A549 treated with AZD9567 at 1 μM for 4 hours (cell line): ENCODE results near the gene PCDHB9. TPM values are rescaled to one million over a fixed set of nuclear protein-coding genes. Genes with fewer than 3 reads are reported as not detected.

Experiments used
- total RNA-seq: library from RNA; stranded (reverse); fragments of 200-300 nt; extraction: Qiagen RNA extraction; gene quantifications from 5 replicates; pipeline ENCODE4 v1.2.3, GENCODE V29; 2022; ENCODE audit not compliant: insufficient read depth

PCDHB9 gene
- total RNA-seq, result 0.02 to 0.20 TPM (median 0.05 TPM) in 3 of 5 replicates, not detected in the others

GRCh38 chr5:141186897-141187512 lies at the start of gene PCDHB9:
PCDHB9 (plus strand) TSS chr5:141187161; CDS start chr5:141187319, 158 bp downstream.

GRCh38 chr5:141149812-141150211 lies 37.1 kb upstream of the PCDHB9 start, which contains the start of gene PCDHB6:
PCDHB6 (plus strand) TSS chr5:141150057; CDS start chr5:141150258, 201 bp downstream.

GRCh38 chr5:141172381-141173204 lies 14.4 kb upstream of the PCDHB9 start, which contains the start of gene PCDHB7:
PCDHB7 (plus strand) TSS chr5:141172644; CDS start chr5:141172836, 192 bp downstream.

DNA sequence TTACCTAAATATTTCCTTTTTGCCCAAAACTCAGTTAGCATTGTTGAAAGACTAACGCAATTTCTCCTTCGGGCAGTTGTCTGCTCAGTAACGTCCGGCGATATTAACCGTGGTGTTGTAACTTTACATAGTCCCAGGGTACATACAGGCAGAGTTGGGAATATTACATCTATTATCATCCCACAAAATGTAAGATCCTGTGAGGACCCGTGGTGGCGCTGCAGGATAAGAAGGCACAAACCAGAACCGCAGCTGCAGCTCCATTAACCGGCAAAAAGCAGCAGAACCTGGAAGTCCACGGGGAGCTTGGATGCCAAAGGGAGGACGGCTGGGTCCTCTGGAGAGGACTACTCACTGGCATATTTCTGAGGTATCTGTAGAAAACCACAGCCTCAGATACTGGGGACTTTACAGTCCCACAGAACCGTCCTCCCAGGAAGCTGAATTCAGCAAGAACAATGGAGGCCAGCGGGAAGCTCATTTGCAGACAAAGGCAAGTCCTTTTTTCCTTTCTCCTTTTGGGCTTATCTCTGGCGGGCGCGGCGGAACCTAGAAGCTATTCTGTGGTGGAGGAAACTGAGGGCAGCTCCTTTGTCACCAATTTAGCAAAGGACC lies 9.3 kb upstream of the PCDHB9 start, which contains the start of gene PCDHB8:
Gene PCDHB8 (plus strand): TSS at position 214 of the 615 bp plus-strand sequence. CDS start 245 bp downstream, at position 459.

DNA sequence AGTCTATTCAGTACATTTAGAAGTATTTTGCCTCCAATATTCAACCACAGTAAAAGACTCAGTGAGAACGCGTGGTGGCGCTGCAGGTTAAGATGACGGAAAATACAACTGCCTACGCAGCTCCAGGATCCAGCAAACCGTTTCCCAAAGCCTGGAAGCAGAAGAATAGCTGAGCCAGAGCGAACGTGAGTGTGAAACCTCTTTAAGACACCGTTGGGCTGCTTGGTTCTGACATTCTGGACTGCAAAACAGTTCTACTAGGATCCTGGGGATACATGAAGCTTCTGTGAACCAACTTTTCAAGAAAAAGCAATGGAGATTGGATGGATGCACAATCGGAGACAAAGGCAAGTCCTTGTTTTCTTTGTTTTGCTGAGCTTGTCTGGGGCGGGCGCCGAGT lies 4.7 kb upstream of the PCDHB9 start, which contains the start of gene PCDHB16:
Gene PCDHB16 (plus strand): TSS at position 140 of the 400 bp plus-strand sequence. CDS start 173 bp downstream, at position 313.

DNA sequence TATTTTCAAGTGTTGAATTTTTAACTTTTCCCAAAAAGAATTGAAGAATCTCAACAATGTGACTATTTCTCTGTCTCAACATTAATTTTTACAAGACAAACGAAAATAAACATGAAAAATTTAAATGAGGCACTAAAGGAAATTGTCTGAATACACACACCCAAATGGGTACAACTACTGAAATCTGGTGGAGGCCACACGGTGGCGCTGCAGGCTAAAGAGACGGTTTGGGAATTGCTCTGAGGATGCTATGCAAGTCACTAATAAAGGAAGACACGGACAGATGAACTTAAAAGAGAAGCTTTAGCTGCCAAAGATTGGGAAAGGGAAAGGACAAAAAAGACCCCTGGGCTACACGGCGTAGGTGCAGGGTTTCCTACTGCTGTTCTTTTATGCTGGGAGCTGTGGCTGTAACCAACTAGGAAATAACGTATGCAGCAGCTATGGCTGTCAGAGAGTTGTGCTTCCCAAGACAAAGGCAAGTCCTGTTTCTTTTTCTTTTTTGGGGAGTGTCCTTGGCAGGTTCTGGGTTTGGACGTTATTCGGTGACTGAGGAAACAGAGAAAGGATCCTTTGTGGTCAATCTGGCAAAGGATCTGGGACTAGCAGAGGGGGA lies 5.3 kb downstream of the PCDHB9 start, which contains the start of gene PCDHB10:
Gene PCDHB10 (plus strand): TSS at position 244 of the 616 bp plus-strand sequence. CDS start 200 bp downstream, at position 444.

GRCh38 chr5:141199359-141200235 lies 12.6 kb downstream of the PCDHB9 start, which contains the start of gene PCDHB11:
PCDHB11 (plus strand) TSS chr5:141199627; CDS start chr5:141199775, 148 bp downstream.

GRCh38 chr5:141208478-141208877 lies 21.5 kb downstream of the PCDHB9 start, which contains the start of gene PCDHB12:
PCDHB12 (plus strand) TSS chr5:141208719; CDS start chr5:141208908, 189 bp downstream.

GRCh38 chr5:141213656-141214339 lies 26.8 kb downstream of the PCDHB9 start, which contains the start of gene PCDHB13:
PCDHB13 (plus strand) TSS chr5:141213919; CDS start chr5:141214124, 205 bp downstream.

DNA sequence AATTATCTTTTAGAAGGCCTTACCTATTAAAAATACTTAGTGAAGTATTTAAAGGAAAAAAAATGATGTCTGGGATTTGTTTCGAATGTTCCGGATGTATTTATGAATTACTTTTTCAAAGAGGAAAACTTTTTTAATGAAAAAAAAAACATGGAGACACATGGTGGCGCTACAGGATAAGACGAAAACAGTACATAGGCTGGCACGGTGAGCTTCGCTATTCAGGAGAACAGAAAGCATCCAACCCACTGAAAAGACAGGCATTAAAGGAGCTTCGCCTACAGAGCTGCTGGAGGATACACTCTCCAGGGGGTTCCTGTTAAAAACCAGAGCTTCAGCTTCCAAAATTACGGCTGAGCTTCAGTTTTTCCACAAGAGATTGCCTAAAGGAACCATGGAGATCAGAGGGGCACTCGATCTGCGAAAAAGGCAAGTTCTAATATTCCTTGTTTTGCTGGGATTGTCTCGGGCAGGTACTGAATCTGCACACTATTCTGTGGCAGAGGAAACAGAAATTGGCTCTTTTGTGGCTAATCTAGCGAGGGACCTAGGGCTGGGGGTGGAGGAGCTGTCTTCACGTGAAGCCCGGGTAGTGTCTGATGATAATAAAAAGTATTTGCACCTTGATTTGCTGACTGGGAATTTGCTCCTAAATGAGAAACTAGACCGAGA lies 36.3 kb downstream of the PCDHB9 start, which contains the start of gene PCDHB14:
Gene PCDHB14 (plus strand): TSS at position 232 of the 672 bp plus-strand sequence. CDS start 163 bp downstream, at position 395.

Other genes with a start within 250 kb of the PCDHB9 start
- gene PCDHAC2, start 220.7 kb upstream of the PCDHB9 start, total RNA-seq, result 3.1 to 3.5 TPM (median 3.3 TPM) in 5 replicates
- not detected in 5 replicates for gene PCDHB1, start 135.8 kb upstream of the PCDHB9 start, total RNA-seq
- gene PCDHB2, start 92.5 kb upstream of the PCDHB9 start, total RNA-seq, result 0.77 to 3.1 TPM (median 3.1 TPM) in 5 replicates
- 0.02 to 0.05 TPM (median 0.03 TPM) in 3 of 5 replicates, not detected in the others for gene PCDHB3, start 86.7 kb upstream of the PCDHB9 start, total RNA-seq
- gene PCDHB4, start 65.3 kb upstream of the PCDHB9 start, total RNA-seq, result 0.03 to 0.06 TPM (median 0.05 TPM) in 3 of 5 replicates, not detected in the others
- 1.2 to 2.1 TPM (median 1.3 TPM) in 5 replicates for gene PCDHB5, start 52.0 kb upstream of the PCDHB9 start, total RNA-seq
- 0.71 to 1.3 TPM (median 0.88 TPM) in 5 replicates for gene PCDHB6, start 37.1 kb upstream of the PCDHB9 start, total RNA-seq
- 0.02 TPM in 1 of 5 replicates, not detected in the others for gene PCDHB7, start 14.5 kb upstream of the PCDHB9 start, total RNA-seq
- gene PCDHB8, start 9.4 kb upstream of the PCDHB9 start, total RNA-seq, result 0.21 to 0.30 TPM (median 0.25 TPM) in 4 of 5 replicates, not detected in the other
- 0.02 to 0.09 TPM (median 0.06 TPM) in 4 of 5 replicates, not detected in the other for gene PCDHB16, start 4.8 kb upstream of the PCDHB9 start, total RNA-seq
- 0.04 to 0.05 TPM in 2 of 5 replicates, not detected in the others for gene PCDHB10, start 5.2 kb downstream of the PCDHB9 start, total RNA-seq
- 0.02 to 0.06 TPM (median 0.05 TPM) in 4 of 5 replicates, not detected in the other for gene PCDHB11, start 12.5 kb downstream of the PCDHB9 start, total RNA-seq
- 0.06 TPM in 1 of 5 replicates, not detected in the others for gene PCDHB12, start 21.6 kb downstream of the PCDHB9 start, total RNA-seq
- 0.05 to 0.06 TPM (median 0.06 TPM) in 4 of 5 replicates, not detected in the other for gene PCDHB13, start 26.8 kb downstream of the PCDHB9 start, total RNA-seq
- 0.06 to 0.11 TPM (median 0.06 TPM) in 4 of 5 replicates, not detected in the other for gene PCDHB14, start 36.2 kb downstream of the PCDHB9 start, total RNA-seq
- 0.02 to 0.09 TPM (median 0.07 TPM) in 4 of 5 replicates, not detected in the other for gene PCDHB15, start 58.2 kb downstream of the PCDHB9 start, total RNA-seq
- gene SLC25A2, start 116.9 kb downstream of the PCDHB9 start, total RNA-seq, result not detected in 5 replicates
- gene TAF7, start 133.6 kb downstream of the PCDHB9 start, total RNA-seq, result 60.6 to 75.9 TPM (median 73.6 TPM) in 5 replicates
- 0.22 to 0.39 TPM (median 0.28 TPM) in 4 of 5 replicates, not detected in the other for gene PCDHGA1, start 143.4 kb downstream of the PCDHB9 start, total RNA-seq
- 0.42 to 1.1 TPM (median 0.53 TPM) in 5 replicates for gene PCDHGA2, start 151.6 kb downstream of the PCDHB9 start, total RNA-seq
- gene PCDHGA3, start 156.7 kb downstream of the PCDHB9 start, total RNA-seq, result 0.02 TPM in 2 of 5 replicates, not detected in the others
- 1.2 to 1.7 TPM (median 1.5 TPM) in 4 of 5 replicates, not detected in the other for gene PCDHGB1, start 162.9 kb downstream of the PCDHB9 start, total RNA-seq
- 0.08 to 0.17 TPM (median 0.13 TPM) in 4 of 5 replicates, not detected in the other for gene PCDHGA4, start 167.9 kb downstream of the PCDHB9 start, total RNA-seq
- 0.07 to 0.13 TPM (median 0.08 TPM) in 4 of 5 replicates, not detected in the other for gene PCDHGB2, start 172.8 kb downstream of the PCDHB9 start, total RNA-seq
- gene PCDHGA5, start 177.0 kb downstream of the PCDHB9 start, total RNA-seq, result 0.09 to 0.87 TPM (median 0.14 TPM) in 5 replicates
- gene PCDHGB3, start 183.1 kb downstream of the PCDHB9 start, total RNA-seq, result 0.14 to 0.80 TPM (median 0.26 TPM) in 5 replicates
- gene PCDHGA6, start 186.7 kb downstream of the PCDHB9 start, total RNA-seq, result 0.14 to 0.20 TPM (median 0.18 TPM) in 4 of 5 replicates, not detected in the other
- 0.44 to 0.91 TPM (median 0.79 TPM) in 5 replicates for gene PCDHGA7, start 195.6 kb downstream of the PCDHB9 start, total RNA-seq
- gene PCDHGB4, start 200.5 kb downstream of the PCDHB9 start, total RNA-seq, result 0.66 to 0.88 TPM (median 0.85 TPM) in 5 replicates
- 0.02 to 0.05 TPM (median 0.04 TPM) in 4 of 5 replicates, not detected in the other for gene PCDHGA8, start 205.5 kb downstream of the PCDHB9 start, total RNA-seq
- 1.9 to 2.9 TPM (median 2.4 TPM) in 5 replicates for gene PCDHGB5, start 210.8 kb downstream of the PCDHB9 start, total RNA-seq
- 0.02 to 0.07 TPM (median 0.04 TPM) in 4 of 5 replicates, not detected in the other for gene PCDHGA9, start 215.6 kb downstream of the PCDHB9 start, total RNA-seq
- gene PCDHGB6, start 220.9 kb downstream of the PCDHB9 start, total RNA-seq, result 0.05 to 0.11 TPM (median 0.09 TPM) in 4 of 5 replicates, not detected in the other
- gene PCDHGA10, start 225.8 kb downstream of the PCDHB9 start, total RNA-seq, result 0.05 TPM in 1 of 5 replicates, not detected in the others
- gene PCDHGB7, start 230.5 kb downstream of the PCDHB9 start, total RNA-seq, result 0.05 to 0.70 TPM (median 0.06 TPM) in 5 replicates
- 0.01 to 0.03 TPM (median 0.02 TPM) in 3 of 5 replicates, not detected in the others for gene PCDHGA11, start 233.9 kb downstream of the PCDHB9 start, total RNA-seq
- 0.01 to 0.02 TPM (median 0.02 TPM) in 3 of 5 replicates, not detected in the others for gene PCDHGA12, start 243.3 kb downstream of the PCDHB9 start, total RNA-seq